GM12875 (cell line): ENCODE data around the gene KANK3.
"Not testable (repeated sequence)": the region's sequence is repeated elsewhere in the genome, so short reads cannot be mapped to it uniquely, and the experiment has no call there.

Experiments
- H3K4me3 ChIP-seq: one replicate; pipeline ENCODE4 v1.5.1; 2011; ENCODE audit warnings: low read depth, low read length, control low read depth
- CTCF ChIP-seq: IDR thresholded peaks from 2 replicates; pipeline ENCODE4 v1.5.1; 2011; ENCODE audit warnings: low read depth, mild to moderate bottlenecking, control low read depth, inconsistent platforms, low read length, moderate library complexity, borderline replicate concordance; ENCODE audit not compliant: insufficient read depth

The KANK3 gene

GRCh38 chr19:8305798-8306197, 37.3 kb downstream of the KANK3 start:
- no peak for TF ChIP-seq CTCF
- no peak overlapping the region for H3K4me3 ChIP-seq

- TF ChIP-seq CTCF = no peak
- H3K4me3 ChIP-seq = no peak overlapping the region
These were observed 38.0 kb downstream of the KANK3 start for GRCh38 chr19:8304841-8305621.

GRCh38 chr19:8302734-8303133, 40.3 kb downstream of the KANK3 start:
- no peak for TF ChIP-seq CTCF
- H3K4me3 ChIP-seq = no peak overlapping the region

- H3K4me3 ChIP-seq = no peak overlapping the region
- TF ChIP-seq CTCF = no peak
These were observed 40.7 kb downstream of the KANK3 start for GRCh38 chr19:8302357-8302691.

- not testable (repeated sequence) for H3K4me3 ChIP-seq
These were observed 51.7 kb downstream of the KANK3 start for GRCh38 chr19:8291337-8291736.

- H3K4me3 ChIP-seq = not testable (repeated sequence)
These were observed 66.6 kb downstream of the KANK3 start for GRCh38 chr19:8276508-8276907.
